ENCODE measurements around the gene IGIP.
A peak's percentile ranks its signal among the peaks of the same experiment; 100 is the strongest.
"Not testable (repeated sequence)": the region's sequence is repeated elsewhere in the genome, so short reads cannot be mapped to it uniquely, and the experiment has no call there.

Gene IGIP

GRCh38 chr5:140143521-140144258 lies 18.0 kb downstream of the IGIP start:
- DNase-seq: no peak

GRCh38 chr5:140145256-140145655 lies 19.5 kb downstream of the IGIP start:
- no peak for DNase-seq

- DNase-seq: peak; percentile 9
These were observed 20.2 kb downstream of the IGIP start for GRCh38 chr5:140145818-140146522.

GRCh38 chr5:140146523-140146842 lies 20.7 kb downstream of the IGIP start:
- DNase-seq: no peak

GRCh38 chr5:140147460-140147859 lies 21.7 kb downstream of the IGIP start:
- DNase-seq: no peak

GRCh38 chr5:140148508-140148907 lies 22.8 kb downstream of the IGIP start:
- no peak for DNase-seq

- no peak for DNase-seq
These were observed 24.5 kb downstream of the IGIP start for GRCh38 chr5:140150201-140150600.

- no peak for DNase-seq
These were observed 25.6 kb downstream of the IGIP start for GRCh38 chr5:140151144-140152021.

GRCh38 chr5:140152022-140152999 lies 26.6 kb downstream of the IGIP start:
- DNase-seq: no peak

GRCh38 chr5:140153255-140153654 lies 27.5 kb downstream of the IGIP start:
- DNase-seq: no peak

- no peak for DNase-seq
These were observed 28.2 kb downstream of the IGIP start for GRCh38 chr5:140153905-140154304.

- DNase-seq: not testable (repeated sequence)
These were observed 29.1 kb downstream of the IGIP start for GRCh38 chr5:140154710-140155381.

- DNase-seq: peak; percentile 80
These were observed 31.5 kb downstream of the IGIP start for GRCh38 chr5:140157032-140157781.

GRCh38 chr5:140159014-140159927 lies 33.5 kb downstream of the IGIP start:
- no peak for DNase-seq

GRCh38 chr5:140162275-140162674 lies 36.5 kb downstream of the IGIP start:
- DNase-seq: no peak

GRCh38 chr5:140162781-140163180 lies 37.0 kb downstream of the IGIP start:
- no peak for DNase-seq

- no peak for DNase-seq
These were observed 39.6 kb downstream of the IGIP start for GRCh38 chr5:140165101-140165922.

GRCh38 chr5:140165923-140166270 lies 40.2 kb downstream of the IGIP start:
- no peak for DNase-seq

GRCh38 chr5:140166911-140167310 lies 41.2 kb downstream of the IGIP start:
- no peak for DNase-seq

Measured in effector CD8-positive, alpha-beta T cell (primary cell).